Measurements from ENCODE around the gene NDUFS2. TPM values are rescaled to one million over a fixed set of nuclear protein-coding genes. Genes with fewer than 3 reads are reported as not detected.

NDUFS2 gene
- total RNA-seq, 4 donors from 2014 or later: 68.5 to 131 (median 122) TPM

- no peaks in the 10 kb centered on the region for H3K9me3 ChIP-seq
- 87% methylated on average over 7 of the region's 7 CpGs for WGBS
- DNase-seq (ENCODE audit: extremely low spot score): peak; percentile 55
- H3K27ac ChIP-seq (replicated peaks in 1 of 4): no peak overlapping the region
- H3K4me1 ChIP-seq: peaks cover 37 to 57% (median 51%) of the 10 kb centered on the region in 4 donors
- no peak overlapping the region for H3K4me3 ChIP-seq
- intact Hi-C loops (cut with DNase I): no loop called here
- TF ChIP-seq POLR2AphosphoS5 (IDR thresholded peaks at IDR 0.05): no peak
- no peak for TF ChIP-seq EP300 (IDR thresholded peaks at IDR 0.05)
- no peak for TF ChIP-seq POLR2A (IDR thresholded peaks at IDR 0.05; ENCODE audit: low read depth)
- TF ChIP-seq CTCF (IDR thresholded peaks at IDR 0.05): no peak
- H3K36me3 ChIP-seq: peaks cover 5 to 61% (median 42%) of the 10 kb centered on the region in 4 donors
- H3K27me3 ChIP-seq: peaks cover 0 to 3% (median 0%) of the 10 kb centered on the region in 4 donors
Measured at GRCh38 chr1:161162052-161162451, 40.1 kb upstream of the NDUFS2 start.

GRCh38 chr1:161162806-161163205, 39.4 kb upstream of the NDUFS2 start:
- H3K4me3 ChIP-seq: no peak overlapping the region
- H3K36me3 ChIP-seq: peaks cover under 1 to 54% (median 37%) of the 10 kb centered on the region in 4 donors
- no peak overlapping the region for H3K27ac ChIP-seq (replicated peaks in 1 of 4)
- no peak for TF ChIP-seq POLR2A (IDR thresholded peaks at IDR 0.05; ENCODE audit: low read depth)
- WGBS: 90% methylated on average over 10 of the region's 10 CpGs
- intact Hi-C loops (cut with DNase I): no loop called here
- peaks cover 0 to 3% (median 0%) of the 10 kb centered on the region in 4 donors for H3K27me3 ChIP-seq
- H3K9me3 ChIP-seq: no peaks in the 10 kb centered on the region
- peaks cover 44 to 65% (median 58%) of the 10 kb centered on the region in 4 donors for H3K4me1 ChIP-seq
- DNase-seq (ENCODE audit: extremely low spot score): peak; percentile 83

- no peak overlapping the region for H3K4me3 ChIP-seq
- peaks cover 0 to 53% (median 36%) of the 10 kb centered on the region in 4 donors for H3K36me3 ChIP-seq
- H3K27me3 ChIP-seq: peaks cover 0 to 3% (median 0%) of the 10 kb centered on the region in 4 donors
- H3K27ac ChIP-seq (replicated peaks in 1 of 4): no peak overlapping the region
- no peak for TF ChIP-seq POLR2AphosphoS5 (IDR thresholded peaks at IDR 0.05)
- TF ChIP-seq POLR2A (IDR thresholded peaks at IDR 0.05; ENCODE audit: low read depth): no peak
- TF ChIP-seq CTCF (IDR thresholded peaks at IDR 0.05): no peak
- TF ChIP-seq EP300 (IDR thresholded peaks at IDR 0.05): no peak
- H3K9me3 ChIP-seq: no peaks in the 10 kb centered on the region
- 94% methylated on average over 5 of the region's 5 CpGs for WGBS
- no peak for DNase-seq (ENCODE audit: extremely low spot score)
- peaks cover 42 to 66% (median 58%) of the 10 kb centered on the region in 4 donors for H3K4me1 ChIP-seq
- intact Hi-C loops (cut with DNase I): no loop called here
Measured at GRCh38 chr1:161163793-161164192, 38.4 kb upstream of the NDUFS2 start.

GRCh38 chr1:161164901-161165610, 37.1 kb upstream of the NDUFS2 start:
- no peaks in the 10 kb centered on the region for H3K9me3 ChIP-seq
- peaks cover 38 to 60% (median 51%) of the 10 kb centered on the region in 4 donors for H3K4me1 ChIP-seq
- peak; percentile 34 for DNase-seq (ENCODE audit: extremely low spot score)
- WGBS: 54% methylated on average over 11 of the region's 14 CpGs
- peak overlapping the region; percentile 86 to 91 (median 88) for H3K27ac ChIP-seq (replicated peaks in 1 of 4)
- TF ChIP-seq EP300 (IDR thresholded peaks at IDR 0.05): no peak
- TF ChIP-seq POLR2AphosphoS5 (IDR thresholded peaks at IDR 0.05): no peak
- no peak for TF ChIP-seq CTCF (IDR thresholded peaks at IDR 0.05)
- TF ChIP-seq POLR2A (IDR thresholded peaks at IDR 0.05; ENCODE audit: low read depth): no peak
- peaks cover 0 to 3% (median 0%) of the 10 kb centered on the region in 4 donors for H3K27me3 ChIP-seq
- H3K36me3 ChIP-seq: peaks cover 0 to 66% (median 49%) of the 10 kb centered on the region in 4 donors
- H3K4me3 ChIP-seq: peak overlapping the region; percentile 67 to 83 (median 73)
- intact Hi-C loops (cut with DNase I): no loop called here
